Upper lobe of left lung (tissue), 4 donors: Measurements from ENCODE around the gene ATP4A.

Source experiments
- CTCF ChIP-seq, 6 experiments: fragments of 450-650 bp in 4 of 6; fragments of 200-600 bp in 2 of 6; sonication (generic) in 2 of 6; IDR thresholded peaks; one replicate each; pipeline ENCODE4 v1.5.1; 2016 to 2019; ENCODE audit warnings: antibody characterized with exemption in 6 of 6
- EP300 ChIP-seq, 4 donors: sonication (generic); formaldehyde crosslinking; IDR thresholded peaks; one replicate each; pipeline ENCODE4 v1.5.1; 2017; ENCODE audit warnings: antibody characterized with exemption in 4 of 4, control low read depth in 2 of 4

- no peak for TF ChIP-seq EP300 (IDR thresholded peaks at IDR 0.05)
- TF ChIP-seq CTCF (IDR thresholded peaks at IDR 0.05), result no peak
Measured at GRCh38 chr19:35559781-35560180, 3.7 kb downstream of the ATP4A start.
